H54 (cell line): ENCODE results near the gene HFE.

Experiments
- DNase-seq: peaks from one replicate; pipeline ENCODE4 v3.0.0; 2011; ENCODE audit warnings: low spot score, mixed read lengths; ENCODE audit not compliant: insufficient read length
- FAIRE-seq: peaks from 3 replicates; lab custom pipeline; 2011; peaks lifted over from hg19 to GRCh38; lab: Jason Lieb, UNC
- POLR2A ChIP-seq: IDR thresholded peaks from 2 replicates; pipeline ENCODE4 v1.6.1; 2011; ENCODE audit warnings: low read depth, mild to moderate bottlenecking, low read length

Gene HFE

GRCh38 chr6:26126394-26127235 lies 39.4 kb downstream of the HFE start:
- FAIRE-seq (no peak), DNase-seq (no peak)
- TF ChIP-seq POLR2A: no peak

GRCh38 chr6:26128013-26128771 lies 41.0 kb downstream of the HFE start:
- TF ChIP-seq POLR2A: no peak
- DNase-seq (no peak), FAIRE-seq (no peak)

GRCh38 chr6:26129656-26130055 lies 42.4 kb downstream of the HFE start:
- no peak for TF ChIP-seq POLR2A
- no peak for DNase-seq
- FAIRE-seq: no peak

GRCh38 chr6:26130581-26131249 lies 43.5 kb downstream of the HFE start:
- no peak for DNase-seq
- no peak for TF ChIP-seq POLR2A
- no peak for FAIRE-seq

GRCh38 chr6:26131618-26132017 lies 44.4 kb downstream of the HFE start:
- no peak for DNase-seq

GRCh38 chr6:26133730-26134129 lies 46.5 kb downstream of the HFE start:
- DNase-seq: no peak
- TF ChIP-seq POLR2A: no peak
- FAIRE-seq: no peak

More at GRCh38 chr6:26131618-26132017, 44.4 kb downstream of the HFE start:
- FAIRE-seq: no peak
- TF ChIP-seq POLR2A: no peak

GRCh38 chr6:26136321-26136720 lies 49.1 kb downstream of the HFE start:
- DNase-seq (no peak), FAIRE-seq (no peak)
- TF ChIP-seq POLR2A: no peak

- no peak for FAIRE-seq
- TF ChIP-seq POLR2A: no peak
- DNase-seq: no peak
These were observed 53.2 kb downstream of the HFE start for GRCh38 chr6:26140254-26140966.

- no peak for DNase-seq
- FAIRE-seq: no peak
- TF ChIP-seq POLR2A: no peak
These were observed 53.7 kb downstream of the HFE start for GRCh38 chr6:26140967-26141294.

- FAIRE-seq (no peak), DNase-seq (no peak)
- no peak for TF ChIP-seq POLR2A
These were observed 54.2 kb downstream of the HFE start for GRCh38 chr6:26141378-26141904.

- FAIRE-seq: no peak
- DNase-seq: no peak
- no peak for TF ChIP-seq POLR2A
These were observed 54.8 kb downstream of the HFE start for GRCh38 chr6:26142026-26142425.
